KG1 (cell line): ENCODE results near the gene BTBD10.

ENCODE experiments used
- DNase-seq: peaks from one replicate; lab custom pipeline; 2025; lab: John Stamatoyannopoulos, UW

Gene BTBD10

GRCh38 chr11:13338427-13339069, 124.5 kb downstream of the BTBD10 start:
- no peak for DNase-seq

DNA sequence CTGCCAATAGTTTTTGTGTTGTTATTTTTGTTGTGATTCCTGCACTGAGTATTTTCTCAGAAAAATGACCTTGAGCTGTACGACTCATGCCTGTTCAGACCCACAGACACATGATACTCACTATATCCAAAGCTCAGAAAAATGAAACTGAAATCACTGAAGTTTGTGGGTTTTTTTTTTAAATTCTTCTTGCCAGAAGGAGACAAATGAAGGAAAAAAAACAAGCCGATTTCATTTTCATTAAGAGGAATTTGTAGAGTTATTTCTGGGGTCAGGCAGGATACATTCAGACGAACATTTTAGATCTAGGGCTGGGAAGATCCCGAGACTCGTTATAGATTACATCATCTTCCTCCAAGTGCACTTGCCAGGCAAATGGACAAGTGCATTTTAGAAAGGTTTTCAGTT, 125.0 kb downstream of the BTBD10 start:
- DNase-seq, result no peak
